Spleen (tissue), 11 donors: ENCODE measurements around the gene DICER1. TPM values are rescaled to one million over a fixed set of nuclear protein-coding genes. Genes with fewer than 3 reads are reported as not detected.

Source experiments
- DNase-seq: peaks from one replicate; pipeline ENCODE4 v3.0.0-alpha.2; 2020
- H3K27ac ChIP-seq, 8 donors: fragments of 200-600 bp; sonication (generic) in 7 of 8; 1 replicate in 4 of 8; 2 replicates in 4 of 8; pipeline versions ENCODE4 v1.5.0 to v1.8.0; 2016 to 2021; ENCODE audit warnings: inconsistent platforms in 4 of 8, mild to moderate bottlenecking in 4 of 8, moderate library complexity in 1 of 8
- H3K27me3 ChIP-seq, 7 donors: fragments of 200-600 bp; sonication (generic) in 6 of 7; replicated peaks in 1 of 7; 1 replicate in 4 of 7; 2 replicates in 3 of 7; pipeline versions ENCODE4 v1.5.0 to v1.8.0; 2016 to 2021; ENCODE audit warnings: inconsistent platforms in 3 of 7, mild to moderate bottlenecking in 1 of 7
- H3K36me3 ChIP-seq, 6 donors: fragments of 200-600 bp; sonication (generic) in 5 of 6; 1 replicate in 4 of 6; 2 replicates in 2 of 6; pipeline versions ENCODE4 v1.5.0 to v1.8.0; 2016 to 2021; ENCODE audit warnings: inconsistent platforms in 2 of 6
- H3K4me1 ChIP-seq, 6 donors: fragments of 200-600 bp; sonication (generic) in 5 of 6; 1 replicate in 3 of 6; 2 replicates in 3 of 6; pipeline versions ENCODE4 v1.5.0 to v1.8.0; 2016 to 2021; ENCODE audit warnings: inconsistent platforms in 3 of 6
- H3K4me3 ChIP-seq, 8 donors: fragments of 200-600 bp; sonication (generic) in 7 of 8; 1 replicate in 4 of 8; 2 replicates in 4 of 8; pipeline versions ENCODE4 v1.5.0 to v1.8.0; 2016 to 2021; ENCODE audit warnings: inconsistent platforms in 4 of 8, mild to moderate bottlenecking in 4 of 8, moderate library complexity in 2 of 8
- H3K9me3 ChIP-seq, 8 donors: fragments of 200-600 bp; sonication (generic) in 7 of 8; 1 replicate in 4 of 8; 2 replicates in 4 of 8; pipeline versions ENCODE4 v1.5.0 to v1.8.0; 2016 to 2021; ENCODE audit warnings: inconsistent platforms in 4 of 8
- CTCF ChIP-seq, 11 experiments: fragments of 200-600 bp in 7 of 11; fragments of 450-650 bp in 4 of 11; sonication (generic) in 4 of 11; IDR thresholded peaks in 8 of 11; conservative IDR thresholded peaks in 3 of 11; 1 replicate in 7 of 11; 2 replicates in 4 of 11; pipeline versions ENCODE4 v1.4.0 to v1.8.0; 2016 to 2021; ENCODE audit warnings: antibody characterized with exemption in 11 of 11, inconsistent platforms in 4 of 11, mild to moderate bottlenecking in 1 of 11
- POLR2A ChIP-seq, 3 donors: fragments of 450-650 bp; IDR thresholded peaks; one replicate each; pipeline ENCODE4 v1.5.1; 2017; ENCODE audit warnings: antibody characterized with exemption in 3 of 3, mild to moderate bottlenecking in 1 of 3
- POLR2AphosphoS5 ChIP-seq, 3 donors: sonication (generic); formaldehyde crosslinking; IDR thresholded peaks; one replicate each; pipeline ENCODE4 v1.5.1; 2017; ENCODE audit warnings: antibody characterized with exemption in 3 of 3
- whole genome bisulfite sequencing, 5 donors: extraction: QIAGEN DNeasy Blood & Tissue Kit in 3 of 5; methylation state at CpG; one replicate each; pipeline versions ENCODE4 v1.1.5 to v1.1.7; 2013 to 2018; 5-methylcytosine and 5-hydroxymethylcytosine counted together
- intact Hi-C: fragments of 100-400 bp; cut with DNase I; formaldehyde crosslinking; loops from one replicate; pipeline ENCODE4 v1.15.0; 2023; ENCODE audit warnings: low total_unique reads
- polyA plus RNA-seq, 3 donors: library from polyadenylated mRNA; stranded (reverse); fragments of 200-250 nt; gene quantifications; one replicate each; pipeline ENCODE4 v1.2.1, GENCODE V29; 2013
- total RNA-seq, 7 donors: library from RNA; depleted of rRNA in 3 of 7; stranded (reverse); fragments of >200 nt in 3 of 7; fragmentation: NEBNext Ultra II Directional in 4 of 7; extraction: Animal tissue kit (Norgen Biotek cat#: 25700) in 4 of 7; gene quantifications; one replicate each; pipeline versions ENCODE4 v1.1.0 to v1.2.1, GENCODE V29; 2016 to 2021
- donor health status: healthy with polysubstance abuse.
- donor health status: DM: no; HTN: no; CAD: no; lungs with moderate emphysema.
- donor health status: DM: no; HTN: no; CAD: no.
- donor health status: Bipolar disorder and iron deficiency.
- donor health status: healthy.
- donor health status: DM: no; HTN: no; CAD: no.
- donor health status: DM: yes; HTN: yes; CAD: no.

The DICER1 gene
- total and polyA plus RNA-seq, 10 donors: 7.1 to 124 (median 73.5) TPM

GRCh38 chr14:95185033-95185766, 27.9 kb upstream of the DICER1 start:
- 47 to 60% (median 50%) methylated on average over 12 of the region's 12 CpGs for WGBS, 5 donors
- peaks cover 0 to 15% (median 0%) of the 10 kb centered on the region in 7 donors for H3K27me3 ChIP-seq
- TF ChIP-seq POLR2AphosphoS5 (IDR thresholded peaks at IDR 0.05) (peak in 2 of 3 donors; percentile 77 to 91), CTCF (IDR thresholded peaks at IDR 0.05 in 8 of 11, conservative IDR thresholded peaks at IDR 0.05 in 3 of 11) (peak in 1 of 11 experiments; percentile 9), POLR2A (IDR thresholded peaks at IDR 0.05) (no peak)
- intact Hi-C loops: no loop called here
- peak overlapping the region; percentile 45 to 93 (median 90) for H3K27ac ChIP-seq
- H3K4me3 ChIP-seq: peak overlapping the region in 4 of 8 donors; percentile 12 to 63 (median 23)
- peaks cover 8 to 66% (median 31%) of the 10 kb centered on the region in 6 donors for H3K4me1 ChIP-seq
- H3K9me3 ChIP-seq: peaks cover 0 to 13% (median 0%) of the 10 kb centered on the region in 8 donors
- DNase-seq: peak; percentile 81
- H3K36me3 ChIP-seq: peaks cover 0 to under 1% (median 0%) of the 10 kb centered on the region in 6 donors

GRCh38 chr14:95184413-95184790, 27.1 kb upstream of the DICER1 start:
- Histone ChIP-seq H3K9me3 (peaks cover 0 to 13% (median 0%) of the 10 kb centered on the region in 8 donors), H3K27ac (peak overlapping the region in 7 of 8 donors; percentile 81 to 93 (median 91)), H3K4me1 (peaks cover 8 to 61% (median 31%) of the 10 kb centered on the region in 6 donors), H3K36me3 (no peaks in the 10 kb centered on the region), H3K4me3 (peak overlapping the region in 1 of 8 donors; percentile 63), H3K27me3 (peaks cover 0 to 15% (median 0%) of the 10 kb centered on the region in 7 donors)
- DNase-seq: no peak
- 44 to 77% (median 68%) methylated on average over 2 of the region's 2 CpGs for WGBS, 5 donors
- intact Hi-C loops: no loop called here
- no peak for TF ChIP-seq POLR2A (IDR thresholded peaks at IDR 0.05)
- no peak for TF ChIP-seq CTCF (IDR thresholded peaks at IDR 0.05 in 8 of 11, conservative IDR thresholded peaks at IDR 0.05 in 3 of 11)
- no peak for TF ChIP-seq POLR2AphosphoS5 (IDR thresholded peaks at IDR 0.05)

- H3K27ac ChIP-seq: peak overlapping the region; percentile 53 to 93 (median 90)
- 43 to 49% (median 46%) methylated on average over 6 of the region's 6 CpGs for WGBS, 5 donors
Measured at GRCh38 chr14:95183532-95184412, 26.4 kb upstream of the DICER1 start.

More at GRCh38 chr14:95183532-95184412, 26.4 kb upstream of the DICER1 start:
- H3K27me3 ChIP-seq: peaks cover 0 to 15% (median 0%) of the 10 kb centered on the region in 7 donors
- peaks cover 8 to 56% (median 31%) of the 10 kb centered on the region in 6 donors for H3K4me1 ChIP-seq
- no peak for TF ChIP-seq CTCF (IDR thresholded peaks at IDR 0.05 in 8 of 11, conservative IDR thresholded peaks at IDR 0.05 in 3 of 11)
- no peak for TF ChIP-seq POLR2AphosphoS5 (IDR thresholded peaks at IDR 0.05)
- TF ChIP-seq POLR2A (IDR thresholded peaks at IDR 0.05): no peak
- intact Hi-C loops: no loop called here
- H3K36me3 ChIP-seq: no peaks in the 10 kb centered on the region
- peaks cover 0 to 13% (median 0%) of the 10 kb centered on the region in 8 donors for H3K9me3 ChIP-seq
- no peak overlapping the region for H3K4me3 ChIP-seq
- DNase-seq: no peak
